Peyer's patch (tissue), 4 donors: ENCODE data around the gene SERPINB10. TPM values are rescaled to one million over a fixed set of nuclear protein-coding genes. Genes with fewer than 3 reads are reported as not detected.

Source experiments
- DNase-seq, 3 donors: peaks; one replicate each; pipeline ENCODE4 v3.0.0-alpha.2; 2017 to 2019
- H3K27ac ChIP-seq, 4 donors: fragments of 200-600 bp; sonication (generic); one replicate each; pipeline ENCODE4 v1.5.1; 2016 to 2019
- H3K27me3 ChIP-seq, 2 donors: fragments of 200-600 bp; sonication (generic); one replicate each; pipeline ENCODE4 v1.5.1; 2019
- H3K36me3 ChIP-seq, 3 donors: fragments of 200-600 bp; sonication (generic); one replicate each; pipeline ENCODE4 v1.5.1; 2016 to 2019
- H3K4me1 ChIP-seq, 4 donors: fragments of 200-600 bp; sonication (generic); one replicate each; pipeline ENCODE4 v1.5.1; 2016 to 2019
- H3K4me3 ChIP-seq, 4 donors: fragments of 200-600 bp; sonication (generic); 1 replicate in 3 of 4; 2 replicates in 1 of 4; pipeline ENCODE4 v1.5.1; 2016 to 2019; ENCODE audit warnings: mild to moderate bottlenecking in 1 of 4
- H3K9me3 ChIP-seq, 4 donors: fragments of 200-600 bp; sonication (generic); one replicate each; pipeline ENCODE4 v1.5.1; 2016 to 2019; ENCODE audit warnings: mild to moderate bottlenecking in 1 of 4
- POLR2A ChIP-seq, 2 donors: fragments of 450-650 bp; IDR thresholded peaks; one replicate each; pipeline ENCODE4 v1.5.1; 2017; ENCODE audit warnings: antibody characterized with exemption in 2 of 2, mild to moderate bottlenecking in 2 of 2, moderate library complexity in 2 of 2
- total RNA-seq, 4 donors: library from RNA; depleted of rRNA; stranded (reverse); fragments of >200 nt; gene quantifications; one replicate each; pipeline ENCODE4 v1.1.0, GENCODE V29; 2016
- TF ChIP-seq, protein P1 (sequence below), 6 experiments: fragments of 450-650 bp in 4 of 6; fragments of 200-600 bp in 2 of 6; sonication (generic) in 1 of 6; IDR thresholded peaks; one replicate each; pipeline ENCODE4 v1.5.1; 2017 to 2019; ENCODE audit warnings: antibody characterized with exemption in 6 of 6, mild to moderate bottlenecking in 3 of 6, moderate library complexity in 1 of 6

SERPINB10 gene
- total RNA-seq, 4 donors from 2014 or later, result not detected

GRCh38 chr18:63892566-63892965 is 15.2 kb upstream of the SERPINB10 start:
- Histone ChIP-seq H3K4me1 (no peaks in the 10 kb centered on the region), H3K27me3 (no peaks in the 10 kb centered on the region), H3K27ac (no peak overlapping the region), H3K36me3 (no peaks in the 10 kb centered on the region), H3K4me3 (no peak overlapping the region), H3K9me3 (no peaks in the 10 kb centered on the region)
- no peak for DNase-seq
- TF ChIP-seq, protein P1, sequence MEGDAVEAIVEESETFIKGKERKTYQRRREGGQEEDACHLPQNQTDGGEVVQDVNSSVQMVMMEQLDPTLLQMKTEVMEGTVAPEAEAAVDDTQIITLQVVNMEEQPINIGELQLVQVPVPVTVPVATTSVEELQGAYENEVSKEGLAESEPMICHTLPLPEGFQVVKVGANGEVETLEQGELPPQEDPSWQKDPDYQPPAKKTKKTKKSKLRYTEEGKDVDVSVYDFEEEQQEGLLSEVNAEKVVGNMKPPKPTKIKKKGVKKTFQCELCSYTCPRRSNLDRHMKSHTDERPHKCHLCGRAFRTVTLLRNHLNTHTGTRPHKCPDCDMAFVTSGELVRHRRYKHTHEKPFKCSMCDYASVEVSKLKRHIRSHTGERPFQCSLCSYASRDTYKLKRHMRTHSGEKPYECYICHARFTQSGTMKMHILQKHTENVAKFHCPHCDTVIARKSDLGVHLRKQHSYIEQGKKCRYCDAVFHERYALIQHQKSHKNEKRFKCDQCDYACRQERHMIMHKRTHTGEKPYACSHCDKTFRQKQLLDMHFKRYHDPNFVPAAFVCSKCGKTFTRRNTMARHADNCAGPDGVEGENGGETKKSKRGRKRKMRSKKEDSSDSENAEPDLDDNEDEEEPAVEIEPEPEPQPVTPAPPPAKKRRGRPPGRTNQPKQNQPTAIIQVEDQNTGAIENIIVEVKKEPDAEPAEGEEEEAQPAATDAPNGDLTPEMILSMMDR (IDR thresholded peaks at IDR 0.05), result no peak

DNA sequence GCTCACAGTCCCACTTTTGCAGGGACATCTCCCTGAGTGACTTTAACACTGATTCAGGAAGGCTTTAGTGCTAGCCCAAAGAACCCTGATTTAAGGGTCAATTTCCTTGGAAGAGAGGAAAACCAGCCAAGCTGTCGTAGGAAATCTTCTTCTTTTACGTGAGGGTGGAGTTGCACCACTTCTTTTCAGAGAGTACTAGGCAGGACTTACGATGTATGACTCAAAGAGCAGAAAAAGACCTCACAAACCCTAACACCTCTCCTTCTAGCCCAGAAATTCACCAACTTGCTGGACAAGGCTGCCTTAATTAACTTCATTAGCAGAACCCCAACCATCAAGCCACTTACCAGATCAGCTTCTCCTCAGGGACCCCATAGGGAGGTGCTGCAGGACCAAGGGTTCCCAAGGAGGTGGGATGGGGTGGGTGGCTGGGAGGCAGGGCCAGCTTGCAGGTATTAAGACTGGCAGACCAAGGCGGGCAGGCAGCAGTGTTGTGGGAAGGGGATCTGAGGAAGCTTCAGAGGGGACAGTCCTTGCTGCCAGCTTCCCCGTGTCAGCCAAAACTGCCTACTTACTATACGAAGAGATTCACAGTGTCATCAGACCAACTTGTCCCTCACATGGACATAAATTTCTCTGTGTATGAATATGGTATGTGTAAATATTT is 13.5 kb upstream of the SERPINB10 start:
- DNase-seq, result no peak
- no peaks in the 10 kb centered on the region for H3K27me3 ChIP-seq
- TF ChIP-seq POLR2A (IDR thresholded peaks at IDR 0.05), result no peak
- TF ChIP-seq, protein P1 (IDR thresholded peaks at IDR 0.05), result no peak
- H3K9me3 ChIP-seq, result no peaks in the 10 kb centered on the region
- no peaks in the 10 kb centered on the region for H3K36me3 ChIP-seq
- H3K4me3 ChIP-seq, result no peak overlapping the region
- no peak overlapping the region for H3K27ac ChIP-seq
- no peaks in the 10 kb centered on the region for H3K4me1 ChIP-seq

DNA sequence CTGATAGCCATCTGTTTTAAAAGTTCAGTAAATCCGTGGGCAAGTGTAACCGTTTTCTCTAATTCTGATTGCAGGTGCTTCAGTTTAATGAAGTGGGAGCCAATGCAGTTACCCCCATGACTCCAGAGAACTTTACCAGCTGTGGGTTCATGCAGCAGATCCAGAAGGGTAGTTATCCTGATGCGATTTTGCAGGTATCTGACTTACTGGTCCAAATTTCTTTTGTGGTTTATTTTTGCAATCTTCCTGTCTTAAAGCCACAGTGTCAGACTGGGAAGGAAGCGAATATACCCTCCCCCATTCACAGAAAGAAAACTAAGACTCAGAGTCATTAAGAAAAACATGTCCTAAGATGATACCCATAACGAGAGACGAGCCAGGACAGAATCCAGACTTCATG is 12.6 kb upstream of the SERPINB10 start:
- H3K27ac ChIP-seq, result no peak overlapping the region
- no peak overlapping the region for H3K4me3 ChIP-seq
- H3K36me3 ChIP-seq, result no peaks in the 10 kb centered on the region
- H3K9me3 ChIP-seq, result no peaks in the 10 kb centered on the region
- no peak for DNase-seq
- no peaks in the 10 kb centered on the region for H3K4me1 ChIP-seq
- TF ChIP-seq, protein P1 (IDR thresholded peaks at IDR 0.05), result no peak
- TF ChIP-seq POLR2A (IDR thresholded peaks at IDR 0.05), result no peak
- no peaks in the 10 kb centered on the region for H3K27me3 ChIP-seq

- H3K27me3 ChIP-seq, result no peaks in the 10 kb centered on the region
- no peak overlapping the region for H3K4me3 ChIP-seq
- H3K4me1 ChIP-seq, result no peaks in the 10 kb centered on the region
- no peak overlapping the region for H3K27ac ChIP-seq
- no peaks in the 10 kb centered on the region for H3K36me3 ChIP-seq
- DNase-seq, result no peak
- TF ChIP-seq, protein P1 (IDR thresholded peaks at IDR 0.05), result no peak
- no peak for TF ChIP-seq POLR2A (IDR thresholded peaks at IDR 0.05)
- H3K9me3 ChIP-seq, result no peaks in the 10 kb centered on the region
These were observed 10.7 kb upstream of the SERPINB10 start for GRCh38 chr18:63897072-63897471.

GRCh38 chr18:63899206-63899605 is 8.6 kb upstream of the SERPINB10 start:
- Histone ChIP-seq H3K4me3 (no peak overlapping the region), H3K4me1 (no peaks in the 10 kb centered on the region), H3K27ac (no peak overlapping the region), H3K36me3 (no peaks in the 10 kb centered on the region), H3K9me3 (no peaks in the 10 kb centered on the region), H3K27me3 (no peaks in the 10 kb centered on the region)
- TF ChIP-seq POLR2A (IDR thresholded peaks at IDR 0.05), result no peak
- TF ChIP-seq, protein P1 (IDR thresholded peaks at IDR 0.05), result no peak
- DNase-seq, result no peak
